ENCODE measurements around the gene UGGT2.

UGGT2 gene

GRCh38 chr13:95921485-95921884 lies 131.7 kb downstream of the UGGT2 start:
- H3K27ac ChIP-seq, result no peak overlapping the region
- ChIA-PET CTCF (no interaction called here), POLR2A (ENCODE audit: low non-redundant PET) (no interaction called here)
- no peak for TF ChIP-seq CTCF (conservative IDR thresholded peaks at IDR 0.05; ENCODE audit: low read depth)
- no peak for DNase-seq (ENCODE audit: low spot score)

DNA sequence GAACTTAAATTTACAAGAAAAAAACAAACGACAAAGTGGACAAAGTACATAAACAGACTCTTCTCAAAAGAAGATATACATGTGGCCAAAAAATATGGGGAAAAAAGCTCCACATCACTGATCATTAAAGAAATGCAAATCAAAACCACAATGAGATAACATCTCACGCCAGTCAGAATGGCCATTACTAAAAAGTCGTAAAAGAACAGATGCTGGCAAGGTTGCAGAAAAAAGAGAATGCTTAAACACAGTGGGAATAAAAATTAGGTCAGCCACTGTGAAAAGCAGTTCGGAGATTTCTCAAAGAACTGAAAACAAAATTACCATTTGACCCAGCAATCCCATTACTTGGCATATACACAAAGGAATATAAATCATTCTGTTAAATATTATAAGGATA lies 132.7 kb downstream of the UGGT2 start:
- CTCF ChIA-PET, result no interaction called here
- no peak for DNase-seq (ENCODE audit: low spot score)
- TF ChIP-seq CTCF (conservative IDR thresholded peaks at IDR 0.05; ENCODE audit: low read depth), result no peak
- no peak overlapping the region for H3K27ac ChIP-seq
- POLR2A ChIA-PET (ENCODE audit: low non-redundant PET), result no interaction called here

- ChIA-PET CTCF (no interaction called here), POLR2A (ENCODE audit: low non-redundant PET) (no interaction called here)
- H3K27ac ChIP-seq, result no peak overlapping the region
- TF ChIP-seq CTCF (conservative IDR thresholded peaks at IDR 0.05; ENCODE audit: low read depth), result no peak
- no peak for DNase-seq (ENCODE audit: low spot score)
Observed at GRCh38 chr13:95918860-95919259, 134.3 kb downstream of the UGGT2 start.

DNA sequence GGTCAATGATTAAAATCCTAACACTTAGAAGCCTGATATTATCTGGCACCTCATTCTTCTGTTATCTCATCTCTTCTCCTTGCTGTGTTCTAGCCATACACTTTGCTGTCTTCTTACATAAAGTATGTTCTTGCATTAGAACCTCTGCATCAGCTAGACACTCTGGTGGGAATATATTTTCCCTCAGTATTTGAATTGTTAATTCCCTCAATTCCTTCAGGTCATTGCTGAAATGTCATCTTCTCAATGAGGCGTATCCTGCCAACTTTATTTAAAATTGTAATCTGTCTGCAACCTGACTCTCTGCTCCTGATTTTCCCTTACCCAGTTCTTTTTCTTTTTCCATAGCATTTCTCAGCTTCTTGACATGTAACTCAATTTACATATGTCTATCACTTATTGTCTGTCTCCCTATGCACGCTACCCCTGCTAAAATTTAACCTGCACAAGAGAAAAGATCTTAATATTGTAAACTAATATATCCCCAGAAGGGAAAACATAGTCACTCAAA lies 138.2 kb downstream of the UGGT2 start:
- no peak overlapping the region for H3K27ac ChIP-seq
- ChIA-PET CTCF (interaction anchor here (0.5 to 0.6 kb wide), 2 partner anchors 724 to 1502 kb away, joined by 3 to 5 read pairs; no protein-coding TSS in a partner anchor), POLR2A (ENCODE audit: low non-redundant PET) (no interaction called here)
- no peak for DNase-seq (ENCODE audit: low spot score)
- TF ChIP-seq CTCF (conservative IDR thresholded peaks at IDR 0.05; ENCODE audit: low read depth), result no peak

- CTCF ChIA-PET, result no interaction called here
- POLR2A ChIA-PET (ENCODE audit: low non-redundant PET), result no interaction called here
- DNase-seq (ENCODE audit: low spot score), result no peak
- H3K27ac ChIP-seq, result no peak overlapping the region
- no peak for TF ChIP-seq CTCF (conservative IDR thresholded peaks at IDR 0.05; ENCODE audit: low read depth)
Observed at GRCh38 chr13:95906999-95907398, 146.2 kb downstream of the UGGT2 start.

DNA sequence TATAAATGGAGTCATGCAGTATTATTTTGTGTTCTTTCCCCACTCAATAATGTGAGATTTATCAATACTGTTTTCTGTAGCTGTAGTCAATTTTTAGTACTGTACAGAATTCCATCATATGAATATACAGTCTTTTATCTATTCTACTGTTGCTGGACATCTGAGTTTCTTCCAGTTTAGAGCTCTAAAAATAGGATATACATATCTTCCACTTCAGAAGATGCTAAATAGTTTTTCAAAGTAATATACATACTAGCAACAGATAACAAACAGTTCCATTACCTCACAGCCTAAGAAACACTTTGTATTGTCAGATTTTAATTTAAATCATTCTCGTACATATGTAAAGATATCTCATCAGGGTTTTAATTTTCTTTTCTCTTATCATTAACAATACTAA lies 149.6 kb downstream of the UGGT2 start:
- no peak for TF ChIP-seq CTCF (conservative IDR thresholded peaks at IDR 0.05; ENCODE audit: low read depth)
- DNase-seq (ENCODE audit: low spot score), result no peak
- POLR2A ChIA-PET (ENCODE audit: low non-redundant PET), result no interaction called here
- CTCF ChIA-PET, result no interaction called here
- H3K27ac ChIP-seq, result no peak overlapping the region

DNA sequence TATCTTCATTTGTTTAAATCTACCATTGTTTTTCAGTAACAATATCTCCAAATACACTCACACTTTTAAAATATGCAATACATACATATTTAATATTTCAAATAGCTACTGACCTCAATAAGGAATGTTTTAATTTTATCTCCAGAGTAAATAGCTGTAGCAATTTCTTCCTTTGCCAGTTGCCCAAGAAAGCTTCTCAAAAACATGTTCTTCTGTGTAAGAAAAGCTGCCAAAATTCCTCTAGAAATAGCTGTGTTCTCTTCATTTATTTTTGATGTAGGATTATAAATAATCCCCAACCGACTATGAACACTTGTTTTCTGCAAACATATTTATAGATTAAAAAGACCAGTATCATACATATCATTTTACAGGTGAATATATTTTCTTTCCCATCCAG lies 150.5 kb downstream of the UGGT2 start:
- ChIA-PET POLR2A (ENCODE audit: low non-redundant PET) (no interaction called here), CTCF (no interaction called here)
- DNase-seq (ENCODE audit: low spot score), result no peak
- no peak for TF ChIP-seq CTCF (conservative IDR thresholded peaks at IDR 0.05; ENCODE audit: low read depth)
- no peak overlapping the region for H3K27ac ChIP-seq
